Measurements from ENCODE around the gene DAB1.

DAB1 gene

DNA sequence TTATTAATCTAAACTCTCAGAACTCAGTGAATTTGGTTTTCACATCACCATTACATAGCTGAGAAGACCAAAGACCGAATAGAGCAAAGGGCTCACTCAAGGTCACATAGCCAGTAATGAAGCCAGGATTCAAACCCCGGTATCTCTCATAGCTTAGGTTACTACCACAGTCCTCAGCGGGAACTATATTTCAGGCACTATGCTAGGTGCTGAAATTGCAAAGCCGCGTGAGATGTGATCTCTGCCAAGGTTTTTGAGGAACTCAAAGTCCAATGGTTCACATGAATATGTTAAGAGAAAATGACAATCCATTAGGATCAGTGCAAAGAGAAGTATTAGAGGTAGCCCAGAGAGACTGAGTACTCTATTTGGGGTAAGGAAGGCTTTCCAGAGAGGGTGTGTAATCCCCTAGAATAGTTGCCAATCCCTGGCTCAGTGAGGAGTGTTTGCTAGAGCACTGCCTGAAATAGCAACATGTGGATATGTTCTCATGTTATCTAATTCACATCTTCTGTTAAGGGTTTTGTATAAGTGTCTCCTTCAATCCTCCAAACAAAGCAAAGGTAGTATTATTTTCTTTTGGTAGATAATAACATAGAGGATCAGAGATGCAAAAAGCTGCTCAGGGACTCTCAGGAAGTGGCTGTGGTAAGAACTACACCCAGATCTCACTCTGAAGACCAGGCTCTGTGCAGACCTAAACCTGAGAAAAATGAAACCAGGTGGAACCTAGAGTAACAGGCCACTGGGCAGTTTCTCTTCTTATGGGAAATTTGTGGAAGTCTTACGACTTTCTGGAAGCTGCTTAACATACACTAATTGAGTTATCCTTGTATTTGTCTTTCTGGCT, 365.0 kb downstream of the DAB1 start:
- no peaks in the 10 kb centered on the region for H3K36me3 ChIP-seq (ENCODE audit: control insufficient read depth, low read depth, low read length)
- no peak overlapping the region for H3K4me3 ChIP-seq (ENCODE audit: low read length)
- no peak overlapping the region for H3K27ac ChIP-seq (ENCODE audit: low read length)
- no peaks in the 10 kb centered on the region for H3K4me1 ChIP-seq (ENCODE audit: control insufficient read depth, low read depth, low read length)
- H3K9ac ChIP-seq (ENCODE audit: low read length): no peak overlapping the region
- H3K9me3 ChIP-seq (ENCODE audit: control insufficient read depth, low read depth, low read length): no peaks in the 10 kb centered on the region
- H3K27me3 ChIP-seq (ENCODE audit: control insufficient read depth, insufficient read depth, low read length): no peaks in the 10 kb centered on the region

- H3K9ac ChIP-seq (ENCODE audit: low read length): no peak overlapping the region
- H3K36me3 ChIP-seq (ENCODE audit: control insufficient read depth, low read depth, low read length): no peaks in the 10 kb centered on the region
- peaks cover 5% of the 10 kb centered on the region for H3K4me1 ChIP-seq (ENCODE audit: control insufficient read depth, low read depth, low read length)
- no peaks in the 10 kb centered on the region for H3K9me3 ChIP-seq (ENCODE audit: control insufficient read depth, low read depth, low read length)
- H3K27ac ChIP-seq (ENCODE audit: low read length): no peak overlapping the region
- no peaks in the 10 kb centered on the region for H3K27me3 ChIP-seq (ENCODE audit: control insufficient read depth, insufficient read depth, low read length)
- no peak overlapping the region for H3K4me3 ChIP-seq (ENCODE audit: low read length)
Observed at GRCh38 chr1:57048856-57049255, 375.0 kb downstream of the DAB1 start.

GRCh38 chr1:57046462-57046861, 377.4 kb downstream of the DAB1 start:
- Histone ChIP-seq H3K4me1 (ENCODE audit: control insufficient read depth, low read depth, low read length) (peaks cover 5% of the 10 kb centered on the region), H3K27me3 (ENCODE audit: control insufficient read depth, insufficient read depth, low read length) (no peaks in the 10 kb centered on the region), H3K9ac (ENCODE audit: low read length) (no peak overlapping the region), H3K36me3 (ENCODE audit: control insufficient read depth, low read depth, low read length) (no peaks in the 10 kb centered on the region), H3K9me3 (ENCODE audit: control insufficient read depth, low read depth, low read length) (no peaks in the 10 kb centered on the region), H3K4me3 (ENCODE audit: low read length) (no peak overlapping the region), H3K27ac (ENCODE audit: low read length) (no peak overlapping the region)

GRCh38 chr1:57041901-57042300, 382.0 kb downstream of the DAB1 start:
- no peaks in the 10 kb centered on the region for H3K9me3 ChIP-seq (ENCODE audit: control insufficient read depth, low read depth, low read length)
- H3K36me3 ChIP-seq (ENCODE audit: control insufficient read depth, low read depth, low read length): no peaks in the 10 kb centered on the region
- no peaks in the 10 kb centered on the region for H3K27me3 ChIP-seq (ENCODE audit: control insufficient read depth, insufficient read depth, low read length)
- no peak overlapping the region for H3K27ac ChIP-seq (ENCODE audit: low read length)
- H3K4me3 ChIP-seq (ENCODE audit: low read length): no peak overlapping the region
- H3K4me1 ChIP-seq (ENCODE audit: control insufficient read depth, low read depth, low read length): no peaks in the 10 kb centered on the region
- no peak overlapping the region for H3K9ac ChIP-seq (ENCODE audit: low read length)

DNA sequence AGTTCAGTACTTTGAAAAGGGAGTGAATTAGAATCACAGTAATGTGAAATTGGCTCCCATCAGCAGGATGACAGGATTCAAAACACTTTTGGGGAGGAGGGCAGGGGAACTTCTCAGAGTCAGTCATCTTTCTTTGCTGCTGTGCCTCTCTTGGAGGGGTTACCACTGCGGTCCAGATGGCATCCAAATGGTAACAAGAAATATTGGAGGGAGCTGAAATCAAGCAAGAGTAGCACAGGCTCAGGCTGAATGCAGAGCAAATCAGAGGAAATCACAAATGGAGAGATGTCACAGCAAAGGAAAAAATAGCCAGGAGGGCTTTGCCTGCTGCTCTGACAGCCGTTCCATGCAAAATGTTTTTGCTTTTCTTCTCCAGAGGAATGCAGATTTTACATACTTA, 383.0 kb downstream of the DAB1 start:
- Histone ChIP-seq H3K4me3 (ENCODE audit: low read length) (no peak overlapping the region), H3K27ac (ENCODE audit: low read length) (no peak overlapping the region), H3K27me3 (ENCODE audit: control insufficient read depth, insufficient read depth, low read length) (no peaks in the 10 kb centered on the region), H3K4me1 (ENCODE audit: control insufficient read depth, low read depth, low read length) (no peaks in the 10 kb centered on the region), H3K36me3 (ENCODE audit: control insufficient read depth, low read depth, low read length) (no peaks in the 10 kb centered on the region), H3K9me3 (ENCODE audit: control insufficient read depth, low read depth, low read length) (no peaks in the 10 kb centered on the region), H3K9ac (ENCODE audit: low read length) (no peak overlapping the region)

DNA sequence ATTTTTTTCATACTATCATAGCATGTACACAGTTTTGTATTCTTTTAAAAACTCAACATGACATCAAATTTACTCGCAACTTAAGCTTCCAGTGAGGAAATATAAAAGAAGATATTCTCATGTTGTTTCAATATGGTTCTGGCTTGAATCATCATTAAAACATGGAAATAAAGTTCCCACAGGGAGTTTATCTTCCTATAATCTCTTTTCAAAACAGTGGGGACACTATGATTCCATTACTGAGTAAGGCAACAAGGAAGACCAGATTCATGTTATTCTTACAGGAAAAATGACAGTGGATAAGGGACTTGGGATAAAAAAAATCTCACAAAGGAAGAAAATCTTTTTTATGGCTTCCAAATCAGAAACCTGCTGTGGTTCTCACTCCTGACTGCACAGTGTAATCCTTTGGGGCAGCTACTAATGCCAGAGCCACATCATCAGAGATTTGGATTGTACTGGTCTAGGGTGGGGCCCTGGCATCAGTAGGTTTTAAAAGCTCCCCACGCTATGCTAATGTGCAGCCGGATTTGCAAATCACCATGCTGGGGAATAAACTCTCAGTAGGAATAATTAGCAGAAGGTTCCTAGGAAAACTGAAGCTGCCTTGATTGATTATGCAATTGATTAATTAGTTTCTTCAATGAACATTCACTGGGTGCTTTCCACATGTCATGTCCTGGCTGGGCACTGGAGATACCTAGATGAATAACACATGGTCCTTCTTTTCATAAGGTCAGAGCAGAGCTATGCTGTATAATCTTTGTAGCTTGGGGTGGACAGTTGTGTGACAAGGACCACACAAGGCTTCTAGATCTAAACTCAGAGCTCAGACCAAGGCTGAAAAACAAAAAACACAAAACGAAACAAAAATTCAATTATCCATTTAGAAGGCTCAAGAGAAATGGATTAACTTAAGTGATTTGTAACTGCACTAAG, 386.9 kb downstream of the DAB1 start:
- Histone ChIP-seq H3K27me3 (ENCODE audit: control insufficient read depth, insufficient read depth, low read length) (no peaks in the 10 kb centered on the region), H3K9ac (ENCODE audit: low read length) (no peak overlapping the region), H3K4me3 (ENCODE audit: low read length) (no peak overlapping the region), H3K36me3 (ENCODE audit: control insufficient read depth, low read depth, low read length) (no peaks in the 10 kb centered on the region), H3K27ac (ENCODE audit: low read length) (no peak overlapping the region), H3K4me1 (ENCODE audit: control insufficient read depth, low read depth, low read length) (no peaks in the 10 kb centered on the region), H3K9me3 (ENCODE audit: control insufficient read depth, low read depth, low read length) (no peaks in the 10 kb centered on the region)

- Histone ChIP-seq H3K9me3 (ENCODE audit: control insufficient read depth, low read depth, low read length) (no peaks in the 10 kb centered on the region), H3K9ac (ENCODE audit: low read length) (no peak overlapping the region), H3K36me3 (ENCODE audit: control insufficient read depth, low read depth, low read length) (no peaks in the 10 kb centered on the region), H3K27me3 (ENCODE audit: control insufficient read depth, insufficient read depth, low read length) (no peaks in the 10 kb centered on the region), H3K27ac (ENCODE audit: low read length) (no peak overlapping the region), H3K4me1 (ENCODE audit: control insufficient read depth, low read depth, low read length) (no peaks in the 10 kb centered on the region), H3K4me3 (ENCODE audit: low read length) (no peak overlapping the region)
Observed at GRCh38 chr1:57034713-57035112, 389.1 kb downstream of the DAB1 start.

DNA sequence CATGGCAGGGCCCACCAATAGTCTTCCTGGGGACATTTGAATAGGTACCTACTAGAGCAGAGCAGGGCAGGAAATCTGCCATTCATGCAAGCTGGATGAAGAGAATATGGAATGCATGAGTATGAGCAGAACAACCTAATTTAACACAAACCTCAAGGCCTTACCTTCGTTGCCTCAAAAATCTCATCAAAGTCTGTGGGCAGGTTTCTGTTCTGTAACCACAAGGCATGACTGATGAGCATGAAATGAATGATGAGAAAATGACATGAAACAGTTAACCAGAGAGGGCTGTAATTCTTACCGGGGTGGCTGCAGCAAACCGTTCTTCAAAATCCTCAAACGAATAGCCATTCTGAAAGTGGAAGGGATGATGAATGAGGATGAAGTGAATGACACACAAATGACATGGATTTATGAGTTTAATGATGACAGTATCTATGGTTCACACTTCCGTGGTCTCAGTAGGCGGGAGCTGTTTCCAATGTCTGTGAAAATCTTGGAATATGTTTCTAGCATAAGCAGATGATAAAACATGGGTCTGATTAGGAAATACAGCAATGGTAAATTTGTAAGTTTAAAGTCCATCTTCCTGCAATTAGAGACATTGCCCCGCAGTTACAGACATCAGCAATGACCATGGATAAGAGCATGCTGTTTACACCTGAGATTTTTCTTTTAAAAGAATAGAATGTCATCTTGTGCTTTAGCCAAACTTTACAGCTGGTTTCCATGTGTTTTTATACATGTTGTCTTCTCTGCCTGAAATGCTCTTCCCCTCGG, 390.4 kb downstream of the DAB1 start:
- H3K27ac ChIP-seq (ENCODE audit: low read length): no peak overlapping the region
- no peak overlapping the region for H3K4me3 ChIP-seq (ENCODE audit: low read length)
- H3K9ac ChIP-seq (ENCODE audit: low read length): no peak overlapping the region
- no peaks in the 10 kb centered on the region for H3K9me3 ChIP-seq (ENCODE audit: control insufficient read depth, low read depth, low read length)
- no peaks in the 10 kb centered on the region for H3K27me3 ChIP-seq (ENCODE audit: control insufficient read depth, insufficient read depth, low read length)
- no peaks in the 10 kb centered on the region for H3K36me3 ChIP-seq (ENCODE audit: control insufficient read depth, low read depth, low read length)
- no peaks in the 10 kb centered on the region for H3K4me1 ChIP-seq (ENCODE audit: control insufficient read depth, low read depth, low read length)

DNA sequence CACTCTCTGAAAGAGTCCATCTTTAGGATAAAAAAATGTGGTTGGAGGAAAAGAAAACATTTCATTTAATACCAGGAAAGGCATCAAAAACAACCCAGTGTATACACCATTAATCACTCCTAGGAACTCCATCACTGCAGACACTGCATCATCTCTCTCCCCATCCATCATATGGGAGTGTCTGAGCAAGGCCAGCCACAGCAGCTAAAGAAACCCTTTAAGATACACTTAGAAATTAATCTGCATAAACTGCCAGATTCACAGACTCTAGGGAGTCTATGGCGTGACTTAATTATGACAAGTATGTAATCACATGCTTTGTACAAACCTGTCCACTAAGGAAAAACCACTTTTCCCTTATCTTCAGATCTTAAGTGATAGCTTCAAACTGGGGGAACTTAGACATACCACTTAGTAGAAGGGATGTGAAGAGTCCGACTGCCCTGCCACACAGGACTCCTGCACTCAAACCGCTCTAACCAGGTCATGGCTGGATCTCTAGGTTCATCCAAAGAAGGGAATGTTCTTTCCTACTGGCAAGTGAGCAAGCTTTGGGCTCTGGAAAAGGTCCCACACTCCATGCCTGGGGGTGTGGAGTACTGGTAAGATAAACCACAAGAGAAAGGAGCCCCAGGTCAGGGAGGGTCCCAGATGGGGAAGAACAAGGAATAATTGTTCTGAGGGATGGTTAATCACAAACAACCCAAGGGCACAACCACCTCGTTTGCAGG, 397.1 kb downstream of the DAB1 start:
- Histone ChIP-seq H3K9me3 (ENCODE audit: control insufficient read depth, low read depth, low read length) (no peaks in the 10 kb centered on the region), H3K9ac (ENCODE audit: low read length) (no peak overlapping the region), H3K27me3 (ENCODE audit: control insufficient read depth, insufficient read depth, low read length) (no peaks in the 10 kb centered on the region), H3K4me3 (ENCODE audit: low read length) (no peak overlapping the region), H3K36me3 (ENCODE audit: control insufficient read depth, low read depth, low read length) (no peaks in the 10 kb centered on the region), H3K27ac (ENCODE audit: low read length) (no peak overlapping the region), H3K4me1 (ENCODE audit: control insufficient read depth, low read depth, low read length) (peaks cover 2% of the 10 kb centered on the region)

DNA sequence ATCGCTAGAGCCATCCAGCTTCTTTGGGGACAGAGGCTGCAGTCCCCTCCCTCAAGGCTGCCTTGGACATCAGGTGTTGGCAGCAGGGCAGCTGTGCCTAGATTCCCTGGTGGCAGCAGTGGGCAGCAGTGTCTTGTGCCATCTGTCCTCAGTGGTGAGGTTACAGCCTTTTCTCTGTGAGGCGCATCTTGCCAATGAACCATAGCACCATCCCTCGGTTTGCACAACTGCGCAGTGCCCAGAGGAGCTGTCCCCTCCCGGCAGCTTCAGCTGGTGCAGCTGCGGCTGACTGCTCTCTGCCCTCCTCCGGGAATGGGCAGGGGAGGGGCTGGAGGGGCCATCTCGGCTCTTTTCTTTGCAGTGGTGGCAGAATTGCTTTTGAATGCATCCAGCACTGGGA, 399.0 kb downstream of the DAB1 start:
- H3K4me1 ChIP-seq (ENCODE audit: control insufficient read depth, low read depth, low read length): peaks cover 2% of the 10 kb centered on the region
- H3K9ac ChIP-seq (ENCODE audit: low read length): no peak overlapping the region

DNA sequence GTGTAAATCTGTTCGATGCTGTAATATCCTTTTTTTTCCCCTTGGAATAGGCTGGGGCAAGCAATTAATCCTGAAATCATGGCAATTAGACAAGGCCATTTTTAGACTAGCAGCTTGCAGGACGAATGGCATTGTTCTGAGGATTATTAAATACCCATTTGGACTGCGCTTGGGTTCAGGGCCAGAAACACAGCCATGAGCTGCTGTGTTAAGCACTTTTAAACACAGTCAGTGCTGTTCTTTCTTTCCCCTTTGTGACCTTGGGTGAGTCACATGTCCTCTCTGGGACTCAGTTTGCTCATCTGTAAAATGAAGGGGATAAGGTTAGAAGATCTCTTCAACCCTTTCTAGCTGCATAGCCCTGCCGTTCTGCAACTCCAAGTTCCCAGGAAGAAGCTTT, 399.4 kb downstream of the DAB1 start:
- Histone ChIP-seq H3K27ac (ENCODE audit: low read length) (no peak overlapping the region), H3K36me3 (ENCODE audit: control insufficient read depth, low read depth, low read length) (no peaks in the 10 kb centered on the region)

More for the DNA sequence above, 399.0 kb downstream of the DAB1 start:
- no peaks in the 10 kb centered on the region for H3K9me3 ChIP-seq (ENCODE audit: control insufficient read depth, low read depth, low read length)
- H3K27me3 ChIP-seq (ENCODE audit: control insufficient read depth, insufficient read depth, low read length): no peaks in the 10 kb centered on the region
- H3K27ac ChIP-seq (ENCODE audit: low read length): no peak overlapping the region
- H3K4me3 ChIP-seq (ENCODE audit: low read length): no peak overlapping the region
- H3K36me3 ChIP-seq (ENCODE audit: control insufficient read depth, low read depth, low read length): no peaks in the 10 kb centered on the region

More for the DNA sequence above, 399.4 kb downstream of the DAB1 start:
- no peaks in the 10 kb centered on the region for H3K27me3 ChIP-seq (ENCODE audit: control insufficient read depth, insufficient read depth, low read length)
- H3K9me3 ChIP-seq (ENCODE audit: control insufficient read depth, low read depth, low read length): no peaks in the 10 kb centered on the region
- H3K9ac ChIP-seq (ENCODE audit: low read length): no peak overlapping the region
- H3K4me1 ChIP-seq (ENCODE audit: control insufficient read depth, low read depth, low read length): peaks cover 2% of the 10 kb centered on the region
- no peak overlapping the region for H3K4me3 ChIP-seq (ENCODE audit: low read length)
